ENCODE results near the gene TCEAL3. TPM values are rescaled to one million over a fixed set of nuclear protein-coding genes. Genes with fewer than 3 reads are reported as not detected.

The TCEAL3 gene, protein sequence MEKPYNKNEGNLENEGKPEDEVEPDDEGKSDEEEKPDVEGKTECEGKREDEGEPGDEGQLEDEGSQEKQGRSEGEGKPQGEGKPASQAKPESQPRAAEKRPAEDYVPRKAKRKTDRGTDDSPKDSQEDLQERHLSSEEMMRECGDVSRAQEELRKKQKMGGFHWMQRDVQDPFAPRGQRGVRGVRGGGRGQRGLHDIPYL
- 10 to 100 TPM in 2 of 4 donors, 1 to 10 TPM in 2; 3.4 to 16.7 (median 12.4) TPM for total RNA-seq

DNA sequence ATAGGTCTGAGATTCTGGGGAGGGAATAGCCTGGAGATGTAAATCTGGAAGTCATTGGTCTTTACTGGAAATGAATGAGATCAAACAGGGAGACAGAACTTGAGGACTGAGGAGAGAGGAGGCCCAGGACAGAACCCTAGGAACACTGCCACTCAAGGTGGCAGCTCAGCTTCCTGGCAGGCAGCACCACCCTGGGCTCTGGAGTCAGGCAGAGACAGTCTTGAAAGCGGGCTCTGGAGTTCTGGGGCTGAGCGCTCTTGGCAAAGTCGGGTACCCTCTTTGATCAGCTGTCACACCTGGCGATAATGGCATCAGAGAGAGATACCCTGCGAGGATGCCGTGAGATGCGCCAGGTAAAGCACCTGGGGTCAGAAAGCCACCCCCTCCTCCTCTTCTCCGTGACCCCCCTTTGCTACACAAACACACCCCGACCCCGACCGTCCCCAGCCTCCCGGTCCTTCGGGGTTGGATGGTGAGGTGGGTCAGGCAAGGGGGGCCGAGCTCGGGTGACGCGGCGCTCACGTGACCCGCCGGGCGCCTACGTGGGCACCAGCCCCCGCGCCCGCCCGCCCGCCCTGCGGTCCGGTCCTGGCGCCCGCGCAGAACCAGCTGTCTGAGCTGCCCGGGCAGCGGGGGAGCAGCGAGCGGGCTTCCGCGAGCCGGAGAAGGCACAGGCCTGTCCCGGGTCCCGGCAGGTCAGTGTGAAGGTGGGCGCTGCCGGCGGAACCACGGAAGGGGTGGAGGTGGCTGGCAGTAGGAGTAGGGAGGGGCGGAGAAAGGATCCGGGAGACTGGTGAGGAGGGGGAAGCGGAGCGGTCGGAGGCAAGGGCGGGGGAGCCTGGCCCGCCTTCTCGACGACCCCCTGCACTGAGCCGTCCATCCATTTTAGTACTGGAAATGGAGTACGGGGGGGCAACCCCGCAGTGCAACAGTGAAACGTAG lies at the start of gene TCEAL3:
TSS of gene TCEAL3 (plus strand) at position 600 of the 942 bp plus-strand sequence. CDS start 1,102 bp downstream, outside the sequence.
- WGBS, 2 donors (ENCODE audit: low coverage in 1 of 2), result 31% methylated on average over 42 of the region's 59 CpGs; no CpG with 5 or more reads in 1 of the 2 donors

DNA sequence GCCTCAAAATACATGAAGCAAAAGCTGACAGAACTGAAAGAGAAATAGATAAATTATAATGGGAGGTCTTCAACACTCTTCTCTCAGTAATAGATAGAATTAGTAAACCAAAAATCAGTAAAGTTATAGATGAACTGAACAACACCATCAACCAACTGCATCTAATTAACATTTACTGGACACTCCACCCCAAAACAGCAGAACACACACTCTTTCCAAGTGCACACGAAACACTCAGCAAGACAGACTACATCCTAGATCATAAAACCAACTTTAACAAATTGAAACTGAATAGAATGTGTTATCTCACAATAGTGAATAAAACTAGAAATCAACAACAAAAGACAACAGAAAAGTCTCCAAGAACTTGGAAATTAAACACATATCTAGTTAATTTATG lies 47.5 kb upstream of the TCEAL3 start:
- intact Hi-C loops (cut with DNase I; ENCODE audit: low total_unique reads), result no loop called here
- DNase-seq, result no peak
- in situ Hi-C loops (cut with MboI; ENCODE audit: low pct_ligation_motif_present in 1 of 4, low pct_unique_long_range_greater_than_20kb in 1 of 4, low sequenced_read_pairs in 3 of 4), result no loop called here
- 56 to 57% methylated on average over 1 of the region's 1 CpG for WGBS, 2 donors (ENCODE audit: low coverage in 1 of 2)
- no peaks in the 10 kb centered on the region for H3K9me3 ChIP-seq
- H3K27me3 ChIP-seq, result no peaks in the 10 kb centered on the region
- H3K36me3 ChIP-seq, result no peaks in the 10 kb centered on the region
- TF ChIP-seq POLR2AphosphoS5 (IDR thresholded peaks at IDR 0.05) (no peak), POLR2A (IDR thresholded peaks at IDR 0.05) (no peak), EP300 (IDR thresholded peaks at IDR 0.05; ENCODE audit: low read depth) (no peak)
- TF ChIP-seq, protein P1, sequence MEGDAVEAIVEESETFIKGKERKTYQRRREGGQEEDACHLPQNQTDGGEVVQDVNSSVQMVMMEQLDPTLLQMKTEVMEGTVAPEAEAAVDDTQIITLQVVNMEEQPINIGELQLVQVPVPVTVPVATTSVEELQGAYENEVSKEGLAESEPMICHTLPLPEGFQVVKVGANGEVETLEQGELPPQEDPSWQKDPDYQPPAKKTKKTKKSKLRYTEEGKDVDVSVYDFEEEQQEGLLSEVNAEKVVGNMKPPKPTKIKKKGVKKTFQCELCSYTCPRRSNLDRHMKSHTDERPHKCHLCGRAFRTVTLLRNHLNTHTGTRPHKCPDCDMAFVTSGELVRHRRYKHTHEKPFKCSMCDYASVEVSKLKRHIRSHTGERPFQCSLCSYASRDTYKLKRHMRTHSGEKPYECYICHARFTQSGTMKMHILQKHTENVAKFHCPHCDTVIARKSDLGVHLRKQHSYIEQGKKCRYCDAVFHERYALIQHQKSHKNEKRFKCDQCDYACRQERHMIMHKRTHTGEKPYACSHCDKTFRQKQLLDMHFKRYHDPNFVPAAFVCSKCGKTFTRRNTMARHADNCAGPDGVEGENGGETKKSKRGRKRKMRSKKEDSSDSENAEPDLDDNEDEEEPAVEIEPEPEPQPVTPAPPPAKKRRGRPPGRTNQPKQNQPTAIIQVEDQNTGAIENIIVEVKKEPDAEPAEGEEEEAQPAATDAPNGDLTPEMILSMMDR (IDR thresholded peaks at IDR 0.05), result no peak
- no peaks in the 10 kb centered on the region for H3K4me1 ChIP-seq
- no peak overlapping the region for H3K4me3 ChIP-seq
- no peak overlapping the region for H3K27ac ChIP-seq

More for the DNA sequence above, at the start of gene TCEAL3:
- H3K36me3 ChIP-seq, result no peaks in the 10 kb centered on the region
- H3K27ac ChIP-seq, result peak within 1 kb of the TSS; percentile 81 to 88 (median 86)
- peak; percentile 51 for DNase-seq
- no peaks in the 10 kb centered on the region for H3K4me1 ChIP-seq
- no peaks in the 10 kb centered on the region for H3K9me3 ChIP-seq
- TF ChIP-seq EP300 (IDR thresholded peaks at IDR 0.05; ENCODE audit: low read depth) (no peak), POLR2AphosphoS5 (IDR thresholded peaks at IDR 0.05) (peak in 2 of 3 donors; percentile 23 to 66), POLR2A (IDR thresholded peaks at IDR 0.05) (peak; percentile 37)
- TF ChIP-seq, protein P1 (IDR thresholded peaks at IDR 0.05), result no peak
- H3K27me3 ChIP-seq, result no peaks in the 10 kb centered on the region
- peak within 1 kb of the TSS; percentile 50 to 77 (median 54) for H3K4me3 ChIP-seq
- in situ Hi-C loops (cut with MboI; ENCODE audit: low pct_ligation_motif_present in 1 of 4, low pct_unique_long_range_greater_than_20kb in 1 of 4, low sequenced_read_pairs in 3 of 4), result no loop called here
- intact Hi-C loops (cut with DNase I; ENCODE audit: low total_unique reads), result no loop called here

DNA sequence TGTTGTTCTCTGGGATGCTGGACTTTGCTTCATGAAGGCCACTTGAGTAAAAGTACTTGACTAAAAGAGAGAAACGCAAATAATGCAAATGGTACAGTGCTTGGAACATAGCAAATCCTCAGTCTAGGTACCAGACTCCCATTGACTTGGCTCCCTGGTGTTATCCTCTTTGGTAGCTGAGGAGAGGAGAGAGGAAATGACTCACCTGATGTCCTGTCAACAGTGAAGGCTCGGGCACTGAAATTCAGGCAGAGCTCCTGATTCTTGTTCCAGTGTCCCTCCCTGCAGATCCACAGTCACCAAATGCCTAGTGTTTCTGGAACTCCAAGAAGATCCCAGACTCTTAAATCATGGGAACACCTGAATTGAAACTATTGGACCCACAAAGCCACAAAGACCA lies 45.0 kb upstream of the TCEAL3 start:
- Histone ChIP-seq H3K9me3 (no peaks in the 10 kb centered on the region), H3K27ac (no peak overlapping the region), H3K27me3 (no peaks in the 10 kb centered on the region), H3K4me3 (no peak overlapping the region), H3K36me3 (no peaks in the 10 kb centered on the region), H3K4me1 (no peaks in the 10 kb centered on the region)
- 63 to 88% methylated on average over 1 to 2 of the region's 2 CpGs for WGBS, 2 donors (ENCODE audit: low coverage in 1 of 2)
- DNase-seq, result no peak
- intact Hi-C loops (cut with DNase I; ENCODE audit: low total_unique reads) (no loop called here), in situ Hi-C loops (cut with MboI; ENCODE audit: low pct_ligation_motif_present in 1 of 4, low pct_unique_long_range_greater_than_20kb in 1 of 4, low sequenced_read_pairs in 3 of 4) (no loop called here)
- TF ChIP-seq POLR2A (IDR thresholded peaks at IDR 0.05), result no peak
- no peak for TF ChIP-seq POLR2AphosphoS5 (IDR thresholded peaks at IDR 0.05)
- TF ChIP-seq, protein P1 (IDR thresholded peaks at IDR 0.05), result no peak

DNA sequence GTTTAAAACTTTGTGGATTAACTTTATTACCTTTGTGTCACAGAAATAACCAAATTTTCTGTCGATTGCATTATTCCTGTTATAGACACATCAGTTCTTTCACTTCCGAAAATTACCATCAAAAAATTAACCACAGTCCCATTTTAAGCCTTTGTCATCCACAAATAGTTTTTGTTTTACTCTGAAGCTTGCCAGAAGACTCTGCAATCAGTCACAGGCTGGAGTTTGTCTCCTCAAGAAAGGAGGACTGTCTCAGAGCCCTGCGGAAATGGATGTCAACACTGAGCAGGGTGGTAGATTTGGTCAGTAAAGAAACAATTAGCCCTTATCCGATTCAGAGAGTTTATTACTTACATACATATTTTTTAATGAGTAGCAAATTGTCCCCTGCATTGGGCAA lies 42.6 kb upstream of the TCEAL3 start:
- Histone ChIP-seq H3K27ac (no peak overlapping the region), H3K9me3 (no peaks in the 10 kb centered on the region), H3K36me3 (no peaks in the 10 kb centered on the region), H3K4me1 (no peaks in the 10 kb centered on the region), H3K27me3 (no peaks in the 10 kb centered on the region), H3K4me3 (no peak overlapping the region)
- DNase-seq, result no peak
- in situ Hi-C loops (cut with MboI; ENCODE audit: low pct_ligation_motif_present in 1 of 4, low pct_unique_long_range_greater_than_20kb in 1 of 4, low sequenced_read_pairs in 3 of 4), result no loop called here
- 71 to 86% methylated on average over 2 to 4 of the region's 4 CpGs for WGBS, 2 donors (ENCODE audit: low coverage in 1 of 2)
- TF ChIP-seq, protein P1 (IDR thresholded peaks at IDR 0.05), result no peak
- TF ChIP-seq EP300 (IDR thresholded peaks at IDR 0.05; ENCODE audit: low read depth), result no peak
- no peak for TF ChIP-seq POLR2A (IDR thresholded peaks at IDR 0.05)
- TF ChIP-seq POLR2AphosphoS5 (IDR thresholded peaks at IDR 0.05), result no peak
- intact Hi-C loops (cut with DNase I; ENCODE audit: low total_unique reads), result no loop called here
